Measurements from ENCODE around the gene DCDC2B. TPM values are rescaled to one million over a fixed set of nuclear protein-coding genes. Genes with fewer than 3 reads are reported as not detected.
"Not testable (repeated sequence)": the region's sequence is repeated elsewhere in the genome, so short reads cannot be mapped to it uniquely, and the experiment has no call there.

DCDC2B gene
- total RNA-seq, 2 experiments from 2014 or later = 0.06 to 0.29 TPM

GRCh38 chr1:32257227-32257508, 48.3 kb downstream of the DCDC2B start:
- Histone ChIP-seq H4K20me1 (ENCODE audit: insufficient read depth, low read length) (no peaks in the 10 kb centered on the region), H3K9me2 (ENCODE audit: insufficient read depth, low read length) (no peaks in the 10 kb centered on the region), H3K4me2 (ENCODE audit: low read length) (peak overlapping the region; percentile 83), H3K27ac (ENCODE audit: low read depth, low read length, poor library complexity, severe bottlenecking) (peak overlapping the region; percentile 99), H3K4me3 (ENCODE audit: low read depth, low read length, poor library complexity, severe bottlenecking) (peak overlapping the region; percentile 45), H3K4me1 (ENCODE audit: insufficient read depth, low read length, poor library complexity, severe bottlenecking) (peaks cover 87% of the 10 kb centered on the region), H2AFZ (ENCODE audit: low read length) (peak overlapping the region; percentile 2; the same call in 1 of the 2 replicates), H3K79me2 (ENCODE audit: insufficient read depth, low read depth, low read length) (peaks cover 87% of the 10 kb centered on the region), H3K9me3 (ENCODE audit: low read length) (no peaks in the 10 kb centered on the region), H3K36me3 (ENCODE audit: insufficient read depth, low read length) (peaks cover 14% of the 10 kb centered on the region; the same call in 1 of the 2 replicates)
- TF ChIP-seq, protein P1, sequence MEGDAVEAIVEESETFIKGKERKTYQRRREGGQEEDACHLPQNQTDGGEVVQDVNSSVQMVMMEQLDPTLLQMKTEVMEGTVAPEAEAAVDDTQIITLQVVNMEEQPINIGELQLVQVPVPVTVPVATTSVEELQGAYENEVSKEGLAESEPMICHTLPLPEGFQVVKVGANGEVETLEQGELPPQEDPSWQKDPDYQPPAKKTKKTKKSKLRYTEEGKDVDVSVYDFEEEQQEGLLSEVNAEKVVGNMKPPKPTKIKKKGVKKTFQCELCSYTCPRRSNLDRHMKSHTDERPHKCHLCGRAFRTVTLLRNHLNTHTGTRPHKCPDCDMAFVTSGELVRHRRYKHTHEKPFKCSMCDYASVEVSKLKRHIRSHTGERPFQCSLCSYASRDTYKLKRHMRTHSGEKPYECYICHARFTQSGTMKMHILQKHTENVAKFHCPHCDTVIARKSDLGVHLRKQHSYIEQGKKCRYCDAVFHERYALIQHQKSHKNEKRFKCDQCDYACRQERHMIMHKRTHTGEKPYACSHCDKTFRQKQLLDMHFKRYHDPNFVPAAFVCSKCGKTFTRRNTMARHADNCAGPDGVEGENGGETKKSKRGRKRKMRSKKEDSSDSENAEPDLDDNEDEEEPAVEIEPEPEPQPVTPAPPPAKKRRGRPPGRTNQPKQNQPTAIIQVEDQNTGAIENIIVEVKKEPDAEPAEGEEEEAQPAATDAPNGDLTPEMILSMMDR (conservative IDR thresholded peaks at IDR 0.05; ENCODE audit: low read length) = no peak
- no peak for TF ChIP-seq EZH2phosphoT487 (IDR thresholded peaks at IDR 0.05; ENCODE audit: borderline replicate concordance, low read depth, low read length)
- no peak for DNase-seq (ENCODE audit: low spot score)
- intact Hi-C loops (cut with micrococcal nuclease; ENCODE audit: unreplicated experiment) = no loop called here
- BruUV-seq (replicated peaks) = no TSS peak
- CTCF ChIA-PET (ENCODE audit: unreplicated experiment) = no interaction called here
- POLR2A ChIA-PET = interaction anchor here (6.4 kb wide), 1 partner anchor 7 kb away, joined by 79 read pairs; the partner anchor contains the start of gene LCK

DNA sequence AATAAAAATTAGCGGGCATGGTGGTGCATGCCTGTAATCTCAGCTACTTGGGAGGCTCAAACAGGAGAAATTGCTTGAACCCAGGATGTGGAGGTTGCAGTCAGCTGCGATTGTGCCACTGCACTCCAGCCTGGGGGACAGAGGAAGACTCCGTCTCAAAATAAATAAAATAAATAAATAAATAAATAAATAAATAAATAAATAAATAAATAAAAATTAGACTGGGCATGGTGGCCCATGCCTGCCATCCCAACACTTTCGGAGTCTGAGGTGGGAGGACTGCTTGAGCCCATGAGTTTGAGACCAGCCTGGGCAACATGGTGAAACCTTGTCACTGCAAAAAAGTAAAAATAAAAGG, 54.3 kb downstream of the DCDC2B start:
- peaks cover 17% of the 10 kb centered on the region for H3K36me3 ChIP-seq (ENCODE audit: insufficient read depth, low read length)
- H4K20me1 ChIP-seq (ENCODE audit: insufficient read depth, low read length); H3K9me2 ChIP-seq (ENCODE audit: insufficient read depth, low read length); H2AFZ ChIP-seq (ENCODE audit: low read length); CTCF ChIA-PET (ENCODE audit: unreplicated experiment); H3K9me3 ChIP-seq (ENCODE audit: low read length); DNase-seq (ENCODE audit: low spot score); intact Hi-C loops (cut with micrococcal nuclease; ENCODE audit: unreplicated experiment): not testable (repeated sequence)
- BruUV-seq (replicated peaks) = TSS peak; percentile 85
- peak overlapping the region; percentile 78 for H3K4me2 ChIP-seq (ENCODE audit: low read length)
- POLR2A ChIA-PET = interaction anchor here (0.7 to 6.4 kb wide), 3 partner anchors 9 to 27 kb away, joined by 5 to 79 read pairs (median 6); partner anchors contain the start of gene LCK
- H3K79me2 ChIP-seq (ENCODE audit: insufficient read depth, low read depth, low read length) = peaks cover 56% of the 10 kb centered on the region; the same call in 1 of the 2 replicates
- H3K27ac ChIP-seq (ENCODE audit: low read depth, low read length, poor library complexity, severe bottlenecking) = peak overlapping the region; percentile 98
- H3K4me1 ChIP-seq (ENCODE audit: insufficient read depth, low read length, poor library complexity, severe bottlenecking) = peaks cover 78% of the 10 kb centered on the region
- H3K4me3 ChIP-seq (ENCODE audit: low read depth, low read length, poor library complexity, severe bottlenecking) = peak overlapping the region; percentile 40

DNA sequence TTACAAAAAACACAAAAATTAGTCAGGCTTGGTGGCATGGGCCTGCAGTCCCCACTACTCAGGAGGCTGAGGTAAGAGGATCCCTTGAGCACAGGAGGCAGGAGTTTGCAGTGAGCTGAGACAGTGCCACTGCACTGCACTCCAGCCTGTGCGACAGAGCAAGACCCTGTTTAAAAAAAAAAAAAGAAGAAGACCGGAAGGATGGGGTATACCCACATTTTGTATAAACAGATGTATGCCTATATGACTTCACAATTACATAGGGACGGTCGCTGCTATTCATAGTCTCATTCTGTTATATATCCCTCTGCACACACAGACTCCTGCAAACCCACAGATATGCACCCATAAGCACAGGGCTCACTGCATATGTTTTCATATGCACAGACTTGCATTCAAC, 54.9 kb downstream of the DCDC2B start:
- Histone ChIP-seq H2AFZ (ENCODE audit: low read length) (no peak overlapping the region), H4K20me1 (ENCODE audit: insufficient read depth, low read length) (no peaks in the 10 kb centered on the region), H3K4me1 (ENCODE audit: insufficient read depth, low read length, poor library complexity, severe bottlenecking) (peaks cover 72% of the 10 kb centered on the region), H3K4me2 (ENCODE audit: low read length) (peak overlapping the region; percentile 78), H3K79me2 (ENCODE audit: insufficient read depth, low read depth, low read length) (peaks cover 50% of the 10 kb centered on the region; the same call in 1 of the 2 replicates), H3K9me3 (ENCODE audit: low read length) (no peaks in the 10 kb centered on the region), H3K36me3 (ENCODE audit: insufficient read depth, low read length) (peaks cover 17% of the 10 kb centered on the region), H3K27ac (ENCODE audit: low read depth, low read length, poor library complexity, severe bottlenecking) (peak overlapping the region; percentile 98), H3K4me3 (ENCODE audit: low read depth, low read length, poor library complexity, severe bottlenecking) (peak overlapping the region; percentile 54), H3K9me2 (ENCODE audit: insufficient read depth, low read length) (no peaks in the 10 kb centered on the region)
- BruUV-seq (replicated peaks) = no TSS peak
- POLR2A ChIA-PET = interaction anchor here (0.7 to 3.3 kb wide), 4 partner anchors 8 to 27 kb away, joined by 4 to 17 read pairs (median 6); no protein-coding TSS in a partner anchor
- peak; percentile 90 for DNase-seq (ENCODE audit: low spot score)
- TF ChIP-seq, protein P1 (conservative IDR thresholded peaks at IDR 0.05; ENCODE audit: low read length) = no peak
- no peak for TF ChIP-seq EZH2phosphoT487 (IDR thresholded peaks at IDR 0.05; ENCODE audit: borderline replicate concordance, low read depth, low read length)
- CTCF ChIA-PET (ENCODE audit: unreplicated experiment) = no interaction called here
- intact Hi-C loops (cut with micrococcal nuclease; ENCODE audit: unreplicated experiment) = no loop called here

Other genes starting within 250 kb of the DCDC2B start
- 87.7 and 94.7 TPM in 2 replicates for gene KHDRBS1, start 195.2 kb upstream of the DCDC2B start, total RNA-seq (2014; rRNA removed; shearing (Covaris generic))
- gene KHDRBS1, start 195.2 kb upstream of the DCDC2B start, total RNA-seq (2022) = 200 and 220 TPM in 2 replicates
- gene TMEM39B, start 136.2 kb upstream of the DCDC2B start, total RNA-seq (2014; rRNA removed; shearing (Covaris generic)) = 10.0 and 11.3 TPM in 2 replicates
- gene TMEM39B, start 136.2 kb upstream of the DCDC2B start, total RNA-seq (2022) = 35.9 and 38.8 TPM in 2 replicates
- gene KPNA6, start 101.0 kb upstream of the DCDC2B start, total RNA-seq (2014; rRNA removed; shearing (Covaris generic)) = 16.6 and 19.5 TPM in 2 replicates
- 36.3 and 40.7 TPM in 2 replicates for gene KPNA6, start 101.0 kb upstream of the DCDC2B start, total RNA-seq (2022)
- 42.0 and 47.5 TPM in 2 replicates for gene TXLNA, start 29.4 kb upstream of the DCDC2B start, total RNA-seq (2014; rRNA removed; shearing (Covaris generic))
- 46.4 and 47.3 TPM in 2 replicates for gene TXLNA, start 29.4 kb upstream of the DCDC2B start, total RNA-seq (2022)
- 28.3 and 32.8 TPM in 2 replicates for gene CCDC28B, start 8.5 kb upstream of the DCDC2B start, total RNA-seq (2014; rRNA removed; shearing (Covaris generic))
- 53.4 and 54.4 TPM in 2 replicates for gene CCDC28B, start 8.5 kb upstream of the DCDC2B start, total RNA-seq (2022)
- gene IQCC, start 3.4 kb upstream of the DCDC2B start, total RNA-seq (2014; rRNA removed; shearing (Covaris generic)) = 12.1 and 14.5 TPM in 2 replicates
- 8.0 and 8.4 TPM in 2 replicates for gene IQCC, start 3.4 kb upstream of the DCDC2B start, total RNA-seq (2022)
- gene TMEM234, start 13.3 kb downstream of the DCDC2B start, total RNA-seq (2014; rRNA removed; shearing (Covaris generic)) = 14.9 and 17.1 TPM in 2 replicates
- gene TMEM234, start 13.3 kb downstream of the DCDC2B start, total RNA-seq (2022) = 17.5 and 24.5 TPM in 2 replicates
- 144 and 182 TPM in 2 replicates for gene EIF3I, start 13.3 kb downstream of the DCDC2B start, total RNA-seq (2014; rRNA removed; shearing (Covaris generic))
- 193 and 207 TPM in 2 replicates for gene EIF3I, start 13.3 kb downstream of the DCDC2B start, total RNA-seq (2022)
- gene FAM167B, start 38.1 kb downstream of the DCDC2B start, total RNA-seq (2014; rRNA removed; shearing (Covaris generic)) = 1.1 and 1.6 TPM in 2 replicates
- 1.8 and 3.1 TPM in 2 replicates for gene FAM167B, start 38.1 kb downstream of the DCDC2B start, total RNA-seq (2022)
- gene LCK, start 42.2 kb downstream of the DCDC2B start, total RNA-seq (2014; rRNA removed; shearing (Covaris generic)) = 217 and 218 TPM in 2 replicates
- gene LCK, start 42.2 kb downstream of the DCDC2B start, total RNA-seq (2022) = 135 and 146 TPM in 2 replicates
- gene HDAC1, start 83.0 kb downstream of the DCDC2B start, total RNA-seq (2014; rRNA removed; shearing (Covaris generic)) = 259 and 270 TPM in 2 replicates
- 254 and 263 TPM in 2 replicates for gene HDAC1, start 83.0 kb downstream of the DCDC2B start, total RNA-seq (2022)
- gene MARCKSL1, start 127.1 kb downstream of the DCDC2B start, total RNA-seq (2014; rRNA removed; shearing (Covaris generic)) = 120 and 130 TPM in 2 replicates
- gene MARCKSL1, start 127.1 kb downstream of the DCDC2B start, total RNA-seq (2022) = 246 and 288 TPM in 2 replicates
- 3.2 and 5.2 TPM in 2 replicates for gene FAM229A, start 153.4 kb downstream of the DCDC2B start, total RNA-seq (2014; rRNA removed; shearing (Covaris generic))
- 13.5 and 16.5 TPM in 2 replicates for gene FAM229A, start 153.4 kb downstream of the DCDC2B start, total RNA-seq (2022)
- gene TSSK3, start 153.4 kb downstream of the DCDC2B start, total RNA-seq (2014; rRNA removed; shearing (Covaris generic)) = 1.1 and 2.0 TPM in 2 replicates
- 7.8 and 10.1 TPM in 2 replicates for gene TSSK3, start 153.4 kb downstream of the DCDC2B start, total RNA-seq (2022)
- gene BSDC1, start 185.4 kb downstream of the DCDC2B start, total RNA-seq (2014; rRNA removed; shearing (Covaris generic)) = 21.8 and 29.6 TPM in 2 replicates
- 41.8 and 42.5 TPM in 2 replicates for gene BSDC1, start 185.4 kb downstream of the DCDC2B start, total RNA-seq (2022)